Activated T-cell treated with anti-CD3 and anti-CD28 coated beads, Interleukin-2, amount 50 U/mL, for 72 hours (primary cell): ENCODE data around the gene EGFR. TPM values are rescaled to one million over a fixed set of nuclear protein-coding genes. Genes with fewer than 3 reads are reported as not detected.

Source experiments
- ATAC-seq, 2 donors: fragments of 150-1000 bp; cut with Tn5 transposase; replicated peaks in 1 of 2; 2 replicates each; pipeline ENCODE4 v1.10.0; 2021; ENCODE audit warnings: moderate library complexity in 2 of 2, mild to moderate bottlenecking in 1 of 2
- DNase-seq, 2 donors: peaks; one replicate each; pipeline ENCODE4 v3.0.0; 2021 to 2022; ENCODE audit warnings: mixed read lengths in 1 of 2
- H3K27ac Mint-ChIP-seq: one replicate; pipeline ENCODE4 v1.8.0; 2022; ENCODE audit warnings: mild to moderate bottlenecking, moderate library complexity, mixed read lengths
- H3K27me3 Mint-ChIP-seq: one replicate; pipeline ENCODE4 v1.8.0; 2022; ENCODE audit warnings: low read depth, mixed read lengths
- H3K36me3 Mint-ChIP-seq, 2 donors: one replicate each; pipeline ENCODE4 v1.8.0; 2022; ENCODE audit warnings: mixed read lengths in 2 of 2, mild to moderate bottlenecking in 1 of 2; ENCODE audit not compliant: insufficient read depth in 2 of 2
- H3K4me1 Mint-ChIP-seq: one replicate; pipeline ENCODE4 v1.8.0; 2022; ENCODE audit warnings: low read depth, mixed read lengths
- H3K4me3 Mint-ChIP-seq, 2 donors: one replicate each; pipeline ENCODE4 v1.8.0; 2022; ENCODE audit warnings: mild to moderate bottlenecking in 2 of 2, mixed read lengths in 2 of 2, moderate library complexity in 2 of 2
- H3K9me3 Mint-ChIP-seq, 2 donors: one replicate each; pipeline ENCODE4 v1.8.0; 2022; ENCODE audit warnings: mixed read lengths in 2 of 2
- total RNA-seq, 2 donors: library from RNA; stranded (reverse); gene quantifications; one replicate each; pipeline ENCODE4 v1.2.3, GENCODE V29; 2022

Gene EGFR
- total RNA-seq, 2 donors from 2014 or later: 0.09 TPM; not detected in 1

DNA sequence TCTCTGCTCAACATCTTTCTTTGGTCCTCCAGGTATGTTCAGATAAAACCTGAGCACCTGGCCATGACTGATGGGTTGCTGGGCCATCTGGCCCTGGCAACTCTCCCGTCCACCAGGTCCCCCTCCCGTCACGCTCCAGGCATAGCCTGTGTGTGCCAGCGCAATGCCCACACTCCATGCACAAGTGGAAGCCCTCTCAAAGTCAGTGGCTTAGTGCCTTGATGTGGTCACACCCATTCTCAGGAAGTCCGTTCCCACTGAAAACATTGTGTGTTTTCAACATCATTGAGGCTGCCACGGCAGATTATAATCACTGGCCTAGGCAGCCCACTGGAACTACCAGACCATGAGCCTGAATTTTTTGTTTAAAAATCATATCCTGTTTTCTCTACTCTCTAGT is 175.7 kb downstream of the EGFR start:
- H3K4me1 Mint-ChIP-seq: no peaks in the 10 kb centered on the region
- no peak for DNase-seq
- ATAC-seq: no peak
- H3K27ac Mint-ChIP-seq: no peak overlapping the region
- H3K27me3 Mint-ChIP-seq: no peaks in the 10 kb centered on the region
- no peaks in the 10 kb centered on the region for H3K36me3 Mint-ChIP-seq
- H3K9me3 Mint-ChIP-seq: no peaks in the 10 kb centered on the region
- H3K4me3 Mint-ChIP-seq: no peak overlapping the region

DNA sequence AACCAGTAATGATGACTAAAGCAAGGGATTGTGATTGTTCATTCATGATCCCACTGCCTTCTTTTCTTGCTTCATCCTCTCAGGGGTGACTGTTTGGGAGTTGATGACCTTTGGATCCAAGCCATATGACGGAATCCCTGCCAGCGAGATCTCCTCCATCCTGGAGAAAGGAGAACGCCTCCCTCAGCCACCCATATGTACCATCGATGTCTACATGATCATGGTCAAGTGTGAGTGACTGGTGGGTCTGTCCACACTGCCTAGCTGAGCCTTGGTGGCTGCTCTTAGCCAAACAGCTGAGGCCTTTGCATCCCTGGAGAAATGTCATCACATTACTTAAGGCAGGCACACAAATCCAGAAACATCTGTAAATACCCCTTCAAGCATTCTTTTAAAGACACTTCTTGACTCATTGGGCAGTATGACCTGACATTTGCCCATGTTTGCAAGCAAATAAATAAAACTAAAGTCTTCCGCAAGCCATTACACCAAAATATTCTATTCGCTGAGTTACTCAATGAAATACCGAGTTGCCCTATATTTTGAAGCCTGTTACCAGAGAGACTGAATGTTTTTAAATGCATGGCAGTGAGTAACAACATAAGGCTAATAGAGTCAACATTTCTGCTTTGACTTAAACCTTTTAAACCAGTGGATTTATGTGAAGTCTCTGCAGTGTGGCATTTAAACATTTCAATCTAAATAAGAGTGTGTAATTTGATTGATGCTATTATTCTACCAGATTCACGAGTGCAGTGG is 180.0 kb downstream of the EGFR start:
- ATAC-seq (no peak), DNase-seq (no peak)
- Mint-ChIP-seq H3K9me3 (no peaks in the 10 kb centered on the region), H3K4me1 (no peaks in the 10 kb centered on the region), H3K36me3 (no peaks in the 10 kb centered on the region), H3K27me3 (no peaks in the 10 kb centered on the region), H3K27ac (no peak overlapping the region), H3K4me3 (no peak overlapping the region)

DNA sequence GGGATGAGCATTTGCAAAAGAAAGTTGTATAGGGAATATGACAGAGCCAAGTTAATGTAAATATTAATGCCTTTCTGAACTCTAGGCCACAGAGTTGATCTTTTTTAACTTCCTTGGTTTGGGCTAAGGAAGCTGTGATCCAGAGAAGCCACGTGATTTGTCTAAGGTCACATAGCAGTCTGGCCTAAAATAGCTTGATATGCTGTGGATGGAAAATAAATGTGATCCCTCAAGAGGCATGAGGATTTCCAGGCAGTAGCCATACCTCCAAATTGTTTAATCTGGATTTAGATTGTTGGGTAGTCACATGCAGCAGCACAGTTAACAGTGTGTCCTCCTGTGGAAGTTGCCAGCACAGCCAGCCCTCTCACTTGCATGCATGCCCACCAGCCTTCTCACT is 180.6 kb downstream of the EGFR start:
- H3K36me3 Mint-ChIP-seq: no peaks in the 10 kb centered on the region
- H3K4me1 Mint-ChIP-seq: no peaks in the 10 kb centered on the region
- H3K4me3 Mint-ChIP-seq: no peak overlapping the region
- H3K9me3 Mint-ChIP-seq: no peaks in the 10 kb centered on the region
- H3K27ac Mint-ChIP-seq: no peak overlapping the region
- no peaks in the 10 kb centered on the region for H3K27me3 Mint-ChIP-seq
- ATAC-seq (no peak), DNase-seq (no peak)

DNA sequence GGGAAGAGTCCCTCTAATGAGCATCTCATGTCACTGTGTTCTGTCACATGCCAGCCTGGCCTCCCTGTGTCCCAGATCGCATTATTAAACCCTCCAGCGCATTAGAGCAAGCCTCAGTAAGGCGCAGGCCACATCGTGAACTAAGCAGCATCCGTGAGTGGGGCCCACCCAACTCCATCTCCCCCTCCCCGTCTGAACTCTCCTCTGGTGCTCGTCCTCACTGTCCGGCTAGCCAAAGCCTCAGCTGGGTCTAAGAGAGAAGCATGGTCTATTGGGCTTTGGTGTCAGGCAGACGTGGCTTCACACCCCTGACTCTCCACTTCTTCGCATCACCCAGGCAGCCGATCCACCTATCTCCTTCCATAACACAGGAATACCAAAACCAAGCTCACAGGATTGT is 181.6 kb downstream of the EGFR start:
- ATAC-seq: no peak
- Mint-ChIP-seq H3K27me3 (no peaks in the 10 kb centered on the region), H3K36me3 (no peaks in the 10 kb centered on the region), H3K4me1 (no peaks in the 10 kb centered on the region), H3K4me3 (no peak overlapping the region), H3K9me3 (no peaks in the 10 kb centered on the region), H3K27ac (no peak overlapping the region)
- DNase-seq: no peak

DNA sequence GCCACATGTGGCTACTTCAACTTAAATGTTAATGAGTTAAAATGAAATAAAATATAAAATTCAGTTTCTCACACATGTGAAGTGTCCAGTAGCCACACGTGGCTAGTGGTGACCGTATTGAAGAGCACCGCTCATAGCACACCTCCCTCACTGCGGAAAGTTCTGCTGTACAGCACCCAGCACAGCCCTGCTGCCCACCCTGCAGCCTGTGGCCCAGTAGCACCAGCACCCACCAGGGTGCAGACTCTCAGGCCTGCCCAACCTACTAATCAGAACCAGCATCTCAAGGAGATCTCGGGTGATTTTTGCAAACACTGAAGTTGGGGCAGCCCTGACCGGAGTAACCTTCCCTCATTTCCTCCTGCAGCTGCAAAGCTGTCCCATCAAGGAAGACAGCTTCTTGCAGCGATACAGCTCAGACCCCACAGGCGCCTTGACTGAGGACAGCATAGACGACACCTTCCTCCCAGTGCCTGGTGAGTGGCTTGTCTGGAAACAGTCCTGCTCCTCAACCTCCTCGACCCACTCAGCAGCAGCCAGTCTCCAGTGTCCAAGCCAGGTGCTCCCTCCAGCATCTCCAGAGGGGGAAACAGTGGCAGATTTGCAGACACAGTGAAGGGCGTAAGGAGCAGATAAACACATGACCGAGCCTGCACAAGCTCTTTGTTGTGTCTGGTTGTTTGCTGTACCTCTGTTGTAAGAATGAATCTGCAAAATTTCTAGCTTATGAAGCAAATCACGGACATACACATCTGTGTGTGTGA is 183.5 kb downstream of the EGFR start:
- ATAC-seq: no peak
- Mint-ChIP-seq H3K4me1 (peaks cover 10% of the 10 kb centered on the region), H3K36me3 (no peaks in the 10 kb centered on the region)

DNA sequence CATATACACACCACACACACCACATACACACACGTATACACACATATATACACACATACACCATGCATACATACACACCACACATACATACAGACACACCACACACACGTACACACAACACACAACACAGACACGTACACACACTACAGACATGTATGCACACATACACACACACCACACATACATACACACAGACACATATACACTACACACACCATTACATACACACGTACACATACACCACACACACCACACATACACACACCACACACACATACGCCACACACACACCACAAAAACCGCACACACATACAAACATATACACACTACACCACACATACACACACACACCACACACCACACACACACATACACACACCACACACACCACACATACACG is 184.5 kb downstream of the EGFR start:
- no peak overlapping the region for H3K27ac Mint-ChIP-seq
- H3K36me3 Mint-ChIP-seq: no peaks in the 10 kb centered on the region
- H3K4me3 Mint-ChIP-seq: no peak overlapping the region
- H3K4me1 Mint-ChIP-seq: peaks cover 10% of the 10 kb centered on the region
- H3K9me3 Mint-ChIP-seq: no peaks in the 10 kb centered on the region
- DNase-seq: no peak
- ATAC-seq: no peak
- H3K27me3 Mint-ChIP-seq: peaks cover 8% of the 10 kb centered on the region

More for the DNA sequence above, 183.5 kb downstream of the EGFR start:
- Mint-ChIP-seq H3K9me3 (no peaks in the 10 kb centered on the region), H3K4me3 (no peak overlapping the region), H3K27me3 (peaks cover 8% of the 10 kb centered on the region), H3K27ac (no peak overlapping the region)
- no peak for DNase-seq

DNA sequence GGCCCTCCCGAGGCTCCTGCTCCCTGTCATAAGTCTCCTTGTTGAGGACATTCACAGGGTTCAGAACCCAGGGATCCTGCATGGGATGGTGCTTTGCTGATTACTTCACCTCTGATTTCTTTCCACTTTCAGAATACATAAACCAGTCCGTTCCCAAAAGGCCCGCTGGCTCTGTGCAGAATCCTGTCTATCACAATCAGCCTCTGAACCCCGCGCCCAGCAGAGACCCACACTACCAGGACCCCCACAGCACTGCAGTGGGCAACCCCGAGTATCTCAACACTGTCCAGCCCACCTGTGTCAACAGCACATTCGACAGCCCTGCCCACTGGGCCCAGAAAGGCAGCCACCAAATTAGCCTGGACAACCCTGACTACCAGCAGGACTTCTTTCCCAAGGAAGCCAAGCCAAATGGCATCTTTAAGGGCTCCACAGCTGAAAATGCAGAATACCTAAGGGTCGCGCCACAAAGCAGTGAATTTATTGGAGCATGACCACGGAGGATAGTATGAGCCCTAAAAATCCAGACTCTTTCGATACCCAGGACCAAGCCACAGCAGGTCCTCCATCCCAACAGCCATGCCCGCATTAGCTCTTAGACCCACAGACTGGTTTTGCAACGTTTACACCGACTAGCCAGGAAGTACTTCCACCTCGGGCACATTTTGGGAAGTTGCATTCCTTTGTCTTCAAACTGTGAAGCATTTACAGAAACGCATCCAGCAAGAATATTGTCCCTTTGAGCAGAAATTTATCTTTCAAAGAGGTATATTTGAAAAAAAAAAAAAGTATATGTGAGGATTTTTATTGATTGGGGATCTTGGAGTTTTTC is 186.5 kb downstream of the EGFR start:
- H3K36me3 Mint-ChIP-seq: no peaks in the 10 kb centered on the region
- no peak overlapping the region for H3K27ac Mint-ChIP-seq
- DNase-seq (no peak), ATAC-seq (no peak)
- peaks cover 16% of the 10 kb centered on the region for H3K27me3 Mint-ChIP-seq
- H3K4me1 Mint-ChIP-seq: peaks cover 10% of the 10 kb centered on the region
- H3K4me3 Mint-ChIP-seq: no peak overlapping the region
- H3K9me3 Mint-ChIP-seq: no peaks in the 10 kb centered on the region

DNA sequence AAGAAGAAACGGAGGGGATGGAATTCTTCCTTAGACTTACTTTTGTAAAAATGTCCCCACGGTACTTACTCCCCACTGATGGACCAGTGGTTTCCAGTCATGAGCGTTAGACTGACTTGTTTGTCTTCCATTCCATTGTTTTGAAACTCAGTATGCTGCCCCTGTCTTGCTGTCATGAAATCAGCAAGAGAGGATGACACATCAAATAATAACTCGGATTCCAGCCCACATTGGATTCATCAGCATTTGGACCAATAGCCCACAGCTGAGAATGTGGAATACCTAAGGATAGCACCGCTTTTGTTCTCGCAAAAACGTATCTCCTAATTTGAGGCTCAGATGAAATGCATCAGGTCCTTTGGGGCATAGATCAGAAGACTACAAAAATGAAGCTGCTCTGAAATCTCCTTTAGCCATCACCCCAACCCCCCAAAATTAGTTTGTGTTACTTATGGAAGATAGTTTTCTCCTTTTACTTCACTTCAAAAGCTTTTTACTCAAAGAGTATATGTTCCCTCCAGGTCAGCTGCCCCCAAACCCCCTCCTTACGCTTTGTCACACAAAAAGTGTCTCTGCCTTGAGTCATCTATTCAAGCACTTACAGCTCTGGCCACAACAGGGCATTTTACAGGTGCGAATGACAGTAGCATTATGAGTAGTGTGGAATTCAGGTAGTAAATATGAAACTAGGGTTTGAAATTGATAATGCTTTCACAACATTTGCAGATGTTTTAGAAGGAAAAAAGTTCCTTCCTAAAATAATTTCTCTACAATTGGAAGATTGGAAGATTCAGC is 187.6 kb downstream of the EGFR start:
- no peaks in the 10 kb centered on the region for H3K9me3 Mint-ChIP-seq
- H3K36me3 Mint-ChIP-seq: no peaks in the 10 kb centered on the region
- peaks cover 10% of the 10 kb centered on the region for H3K4me1 Mint-ChIP-seq
- DNase-seq: peak; percentile 12 to 22
- ATAC-seq: peak; percentile 83 to 88
- H3K4me3 Mint-ChIP-seq: no peak overlapping the region
- H3K27ac Mint-ChIP-seq: no peak overlapping the region
- H3K27me3 Mint-ChIP-seq: peaks cover 16% of the 10 kb centered on the region

DNA sequence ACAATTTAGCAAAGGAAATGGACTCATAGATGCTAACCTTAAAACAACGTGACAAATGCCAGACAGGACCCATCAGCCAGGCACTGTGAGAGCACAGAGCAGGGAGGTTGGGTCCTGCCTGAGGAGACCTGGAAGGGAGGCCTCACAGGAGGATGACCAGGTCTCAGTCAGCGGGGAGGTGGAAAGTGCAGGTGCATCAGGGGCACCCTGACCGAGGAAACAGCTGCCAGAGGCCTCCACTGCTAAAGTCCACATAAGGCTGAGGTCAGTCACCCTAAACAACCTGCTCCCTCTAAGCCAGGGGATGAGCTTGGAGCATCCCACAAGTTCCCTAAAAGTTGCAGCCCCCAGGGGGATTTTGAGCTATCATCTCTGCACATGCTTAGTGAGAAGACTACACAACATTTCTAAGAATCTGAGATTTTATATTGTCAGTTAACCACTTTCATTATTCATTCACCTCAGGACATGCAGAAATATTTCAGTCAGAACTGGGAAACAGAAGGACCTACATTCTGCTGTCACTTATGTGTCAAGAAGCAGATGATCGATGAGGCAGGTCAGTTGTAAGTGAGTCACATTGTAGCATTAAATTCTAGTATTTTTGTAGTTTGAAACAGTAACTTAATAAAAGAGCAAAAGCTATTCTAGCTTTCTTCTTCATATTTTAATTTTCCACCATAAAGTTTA is 188.8 kb downstream of the EGFR start:
- Mint-ChIP-seq H3K4me1 (peaks cover 10% of the 10 kb centered on the region), H3K4me3 (no peak overlapping the region), H3K9me3 (no peaks in the 10 kb centered on the region), H3K27ac (no peak overlapping the region), H3K36me3 (no peaks in the 10 kb centered on the region), H3K27me3 (peaks cover 21% of the 10 kb centered on the region)
- no peak for DNase-seq
- peak; percentile 34 to 46 for ATAC-seq

DNA sequence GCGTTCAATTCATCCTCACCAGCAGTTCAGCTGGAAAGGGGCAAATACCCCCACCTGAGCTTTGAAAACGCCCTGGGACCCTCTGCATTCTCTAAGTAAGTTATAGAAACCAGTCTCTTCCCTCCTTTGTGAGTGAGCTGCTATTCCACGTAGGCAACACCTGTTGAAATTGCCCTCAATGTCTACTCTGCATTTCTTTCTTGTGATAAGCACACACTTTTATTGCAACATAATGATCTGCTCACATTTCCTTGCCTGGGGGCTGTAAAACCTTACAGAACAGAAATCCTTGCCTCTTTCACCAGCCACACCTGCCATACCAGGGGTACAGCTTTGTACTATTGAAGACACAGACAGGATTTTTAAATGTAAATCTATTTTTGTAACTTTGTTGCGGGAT is 190.5 kb downstream of the EGFR start:
- no peaks in the 10 kb centered on the region for H3K36me3 Mint-ChIP-seq
- no peak for ATAC-seq
- peaks cover 21% of the 10 kb centered on the region for H3K27me3 Mint-ChIP-seq
- no peak overlapping the region for H3K27ac Mint-ChIP-seq
- peaks cover 10% of the 10 kb centered on the region for H3K4me1 Mint-ChIP-seq
- no peak overlapping the region for H3K4me3 Mint-ChIP-seq
- no peak for DNase-seq
- no peaks in the 10 kb centered on the region for H3K9me3 Mint-ChIP-seq

DNA sequence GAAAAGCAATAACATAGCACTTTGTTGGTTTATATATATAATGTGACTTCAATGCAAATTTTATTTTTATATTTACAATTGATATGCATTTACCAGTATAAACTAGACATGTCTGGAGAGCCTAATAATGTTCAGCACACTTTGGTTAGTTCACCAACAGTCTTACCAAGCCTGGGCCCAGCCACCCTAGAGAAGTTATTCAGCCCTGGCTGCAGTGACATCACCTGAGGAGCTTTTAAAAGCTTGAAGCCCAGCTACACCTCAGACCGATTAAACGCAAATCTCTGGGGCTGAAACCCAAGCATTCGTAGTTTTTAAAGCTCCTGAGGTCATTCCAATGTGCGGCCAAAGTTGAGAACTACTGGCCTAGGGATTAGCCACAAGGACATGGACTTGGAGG is 191.4 kb downstream of the EGFR start:
- H3K4me3 Mint-ChIP-seq: no peak overlapping the region
- no peaks in the 10 kb centered on the region for H3K9me3 Mint-ChIP-seq
- H3K4me1 Mint-ChIP-seq: peaks cover 10% of the 10 kb centered on the region
- ATAC-seq: no peak
- peaks cover 21% of the 10 kb centered on the region for H3K27me3 Mint-ChIP-seq
- no peak for DNase-seq
- no peaks in the 10 kb centered on the region for H3K36me3 Mint-ChIP-seq
- no peak overlapping the region for H3K27ac Mint-ChIP-seq

DNA sequence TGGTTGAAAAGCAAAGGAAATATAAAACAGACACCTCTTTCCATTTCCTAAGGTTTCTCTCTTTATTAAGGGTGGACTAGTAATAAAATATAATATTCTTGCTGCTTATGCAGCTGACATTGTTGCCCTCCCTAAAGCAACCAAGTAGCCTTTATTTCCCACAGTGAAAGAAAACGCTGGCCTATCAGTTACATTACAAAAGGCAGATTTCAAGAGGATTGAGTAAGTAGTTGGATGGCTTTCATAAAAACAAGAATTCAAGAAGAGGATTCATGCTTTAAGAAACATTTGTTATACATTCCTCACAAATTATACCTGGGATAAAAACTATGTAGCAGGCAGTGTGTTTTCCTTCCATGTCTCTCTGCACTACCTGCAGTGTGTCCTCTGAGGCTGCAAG is 191.9 kb downstream of the EGFR start:
- peaks cover 10% of the 10 kb centered on the region for H3K4me1 Mint-ChIP-seq
- H3K9me3 Mint-ChIP-seq: no peaks in the 10 kb centered on the region
- DNase-seq (no peak), ATAC-seq (no peak)
- no peak overlapping the region for H3K4me3 Mint-ChIP-seq
- no peaks in the 10 kb centered on the region for H3K36me3 Mint-ChIP-seq
- no peak overlapping the region for H3K27ac Mint-ChIP-seq
- H3K27me3 Mint-ChIP-seq: peaks cover 21% of the 10 kb centered on the region
